ENCODE measurements around the gene GNB1.

- no peak for TF ChIP-seq MAX (IDR thresholded peaks at IDR 0.05; ENCODE audit: low read depth)
- TF ChIP-seq CTCF (IDR thresholded peaks at IDR 0.05): no peak
- no peak for TF ChIP-seq NRF1 (IDR thresholded peaks at IDR 0.05; ENCODE audit: low read depth, low read length)
- no peak for TF ChIP-seq POLR2AphosphoS5 (IDR thresholded peaks at IDR 0.05; ENCODE audit: low read depth, low read length)
- no peak for TF ChIP-seq RAD21 (IDR thresholded peaks at IDR 0.05; ENCODE audit: low read length)
- TF ChIP-seq ZBTB33 (IDR thresholded peaks at IDR 0.05; ENCODE audit: borderline replicate concordance, low read depth): no peak
- no peak for TF ChIP-seq YY1 (IDR thresholded peaks at IDR 0.05; ENCODE audit: low read depth)
- TF ChIP-seq RFX5 (IDR thresholded peaks at IDR 0.05; ENCODE audit: low read length): no peak
- TF ChIP-seq GATA2 (CRISPR knock-in tag; IDR thresholded peaks at IDR 0.05): no peak
These were observed 16.3 kb upstream of the GNB1 start for GRCh38 chr1:1907098-1907736.
